Upper lobe of left lung (tissue), 6 donors: ENCODE measurements around the gene CNOT11. TPM values are rescaled to one million over a fixed set of nuclear protein-coding genes. Genes with fewer than 3 reads are reported as not detected.
"Not testable (repeated sequence)": the region's sequence is repeated elsewhere in the genome, so short reads cannot be mapped to it uniquely, and the experiment has no call there.

Source experiments
- ATAC-seq, 2 donors: fragments of 200-7000 bp; cut with Tn5 transposase; one replicate each; pipeline ENCODE4 v1.9.1; 2022; ENCODE audit warnings: mild to moderate bottlenecking in 2 of 2, moderate library complexity in 2 of 2; ENCODE audit not compliant: low FRiP score in 2 of 2
- DNase-seq, 2 donors: peaks; one replicate each; pipeline ENCODE4 v3.0.0-alpha.2; 2019 to 2020
- H3K27ac ChIP-seq, 4 donors: fragments of 200-600 bp; sonication (generic); one replicate each; pipeline ENCODE4 v1.5.1; 2016 to 2019
- H3K27me3 ChIP-seq, 4 donors: fragments of 200-600 bp; sonication (generic); one replicate each; pipeline ENCODE4 v1.5.1; 2017 to 2019
- H3K36me3 ChIP-seq, 4 donors: fragments of 200-600 bp; sonication (generic); one replicate each; pipeline ENCODE4 v1.5.1; 2016 to 2019
- H3K4me1 ChIP-seq, 4 donors: fragments of 200-600 bp; sonication (generic); one replicate each; pipeline ENCODE4 v1.5.1; 2018 to 2019
- H3K4me3 ChIP-seq, 4 donors: fragments of 200-600 bp; sonication (generic); one replicate each; pipeline ENCODE4 v1.5.1; 2017 to 2019; ENCODE audit warnings: mild to moderate bottlenecking in 2 of 4, moderate library complexity in 1 of 4
- H3K9me3 ChIP-seq, 4 donors: fragments of 200-600 bp; sonication (generic); one replicate each; pipeline ENCODE4 v1.5.1; 2018 to 2019
- CTCF ChIP-seq, 6 experiments: fragments of 450-650 bp in 4 of 6; fragments of 200-600 bp in 2 of 6; sonication (generic) in 2 of 6; IDR thresholded peaks; one replicate each; pipeline ENCODE4 v1.5.1; 2016 to 2019; ENCODE audit warnings: antibody characterized with exemption in 6 of 6
- EP300 ChIP-seq, 4 donors: sonication (generic); formaldehyde crosslinking; IDR thresholded peaks; one replicate each; pipeline ENCODE4 v1.5.1; 2017; ENCODE audit warnings: antibody characterized with exemption in 4 of 4, control low read depth in 2 of 4
- POLR2A ChIP-seq, 4 donors: fragments of 450-650 bp; IDR thresholded peaks; one replicate each; pipeline ENCODE4 v1.5.1; 2016 to 2017; ENCODE audit warnings: antibody characterized with exemption in 4 of 4, mild to moderate bottlenecking in 2 of 4
- POLR2AphosphoS5 ChIP-seq, 2 donors: sonication (generic); formaldehyde crosslinking; IDR thresholded peaks; one replicate each; pipeline ENCODE4 v1.5.1; 2017; ENCODE audit warnings: antibody characterized with exemption in 2 of 2
- WGBS, 2 donors: methylation state at CpG; one replicate each; pipeline ENCODE4 v1.1.5; 2017 to 2018; 5-methylcytosine and 5-hydroxymethylcytosine counted together
- total RNA-seq, 6 donors: library from RNA; depleted of rRNA in 4 of 6; stranded (reverse); fragments of >200 nt in 4 of 6; gene quantifications; one replicate each; pipeline versions ENCODE4 v1.1.0 to v1.2.1, GENCODE V29; 2016 to 2021
- donor health status: DM: no; HTN: no; CAD: no; lungs with moderate emphysema.
- donor health status: DM: no; HTN: yes; CAD: no; lungs with severe emphysema.

Gene CNOT11
- total RNA-seq, 6 donors from 2014 or later: 15.9 to 49.1 (median 30.4) TPM

- DNase-seq (no peak), ATAC-seq (no peak)
- Histone ChIP-seq H3K27me3 (no peaks in the 10 kb centered on the region), H3K36me3 (no peaks in the 10 kb centered on the region), H3K4me1 (peaks cover 0 to 5% (median 1%) of the 10 kb centered on the region in 4 donors), H3K4me3 (no peak overlapping the region), H3K27ac (no peak overlapping the region), H3K9me3 (no peaks in the 10 kb centered on the region)
- TF ChIP-seq POLR2A (IDR thresholded peaks at IDR 0.05) (no peak), POLR2AphosphoS5 (IDR thresholded peaks at IDR 0.05) (no peak), CTCF (IDR thresholded peaks at IDR 0.05) (no peak), EP300 (IDR thresholded peaks at IDR 0.05) (no peak)
- WGBS, 2 donors: 94 to 98% methylated on average over 6 of the region's 6 CpGs
These were observed 19.9 kb upstream of the CNOT11 start for GRCh38 chr2:101232770-101233169.

GRCh38 chr2:101234169-101234938 is 18.3 kb upstream of the CNOT11 start:
- no peak for DNase-seq

GRCh38 chr2:101235956-101236355 is 16.7 kb upstream of the CNOT11 start:
- H3K4me3 ChIP-seq, H3K4me1 ChIP-seq, H3K27ac ChIP-seq, H3K9me3 ChIP-seq, H3K36me3 ChIP-seq, DNase-seq, ATAC-seq, H3K27me3 ChIP-seq: not testable (repeated sequence)
- 80 to 100% methylated on average over 1 of the region's 1 CpG for WGBS, 2 donors

More at GRCh38 chr2:101234169-101234938, 18.3 kb upstream of the CNOT11 start:
- Histone ChIP-seq H3K36me3 (no peaks in the 10 kb centered on the region), H3K9me3 (no peaks in the 10 kb centered on the region), H3K4me3 (no peak overlapping the region), H3K27me3 (no peaks in the 10 kb centered on the region), H3K27ac (no peak overlapping the region), H3K4me1 (peaks cover 0 to 5% (median 4%) of the 10 kb centered on the region in 4 donors)
- no peak for TF ChIP-seq EP300 (IDR thresholded peaks at IDR 0.05)
- no peak for TF ChIP-seq CTCF (IDR thresholded peaks at IDR 0.05)
- TF ChIP-seq POLR2AphosphoS5 (IDR thresholded peaks at IDR 0.05): no peak
- no peak for TF ChIP-seq POLR2A (IDR thresholded peaks at IDR 0.05)
- ATAC-seq: no peak
- 52 to 66% methylated on average over 12 of the region's 12 CpGs for WGBS, 2 donors

GRCh38 chr2:101237944-101238343 is 14.7 kb upstream of the CNOT11 start:
- H3K36me3 ChIP-seq, H3K27ac ChIP-seq, H3K4me1 ChIP-seq, H3K4me3 ChIP-seq, ATAC-seq, H3K9me3 ChIP-seq, DNase-seq, H3K27me3 ChIP-seq: not testable (repeated sequence)
- 68 to 69% methylated on average over 5 of the region's 5 CpGs for WGBS, 2 donors

GRCh38 chr2:101238930-101239759 is 13.5 kb upstream of the CNOT11 start:
- TF ChIP-seq CTCF (IDR thresholded peaks at IDR 0.05) (no peak), POLR2AphosphoS5 (IDR thresholded peaks at IDR 0.05) (no peak), POLR2A (IDR thresholded peaks at IDR 0.05) (no peak), EP300 (IDR thresholded peaks at IDR 0.05) (no peak)
- no peaks in the 10 kb centered on the region for H3K9me3 ChIP-seq
- peaks cover 0 to 5% (median 4%) of the 10 kb centered on the region in 4 donors for H3K4me1 ChIP-seq
- ATAC-seq: no peak
- WGBS, 2 donors: 68% methylated on average over 12 of the region's 12 CpGs
- H3K27me3 ChIP-seq: no peaks in the 10 kb centered on the region
- peak in 1 of 2 donors; percentile 82 for DNase-seq
- peak overlapping the region; percentile 54 to 73 (median 67) for H3K27ac ChIP-seq
- H3K4me3 ChIP-seq: no peak overlapping the region
- H3K36me3 ChIP-seq: no peaks in the 10 kb centered on the region
